Liver (tissue), 9 donors: ENCODE results near the gene DGCR2. TPM values are rescaled to one million over a fixed set of nuclear protein-coding genes. Genes with fewer than 3 reads are reported as not detected.

Experiments
- DNase-seq: peaks from one replicate; pipeline ENCODE4 v3.0.0-alpha.2; 2017; ENCODE audit warnings: low spot score
- H3K27ac ChIP-seq, 2 donors: one replicate each; pipeline ENCODE4 v1.7.0; 2013; ENCODE audit warnings: inconsistent platforms in 2 of 2, low read length in 2 of 2, control low read depth in 1 of 2, low read depth in 1 of 2, mild to moderate bottlenecking in 1 of 2
- H3K27me3 ChIP-seq, 4 donors: one replicate each; pipeline versions ENCODE4 v1.6.1 to v1.7.0; 2013; ENCODE audit warnings: low read length in 3 of 4, inconsistent platforms in 1 of 4, mild to moderate bottlenecking in 1 of 4, moderate library complexity in 1 of 4; ENCODE audit not compliant: control insufficient read depth in 4 of 4, insufficient read depth in 4 of 4
- H3K36me3 ChIP-seq, 4 donors: one replicate each; pipeline versions ENCODE4 v1.6.1 to v1.7.0; 2013; ENCODE audit warnings: low read length in 3 of 4, mild to moderate bottlenecking in 3 of 4, low read depth in 1 of 4, moderate library complexity in 1 of 4; ENCODE audit not compliant: control insufficient read depth in 4 of 4, insufficient read depth in 3 of 4
- H3K4me1 ChIP-seq, 4 donors: one replicate each; pipeline versions ENCODE4 v1.6.1 to v1.7.0; 2013; ENCODE audit warnings: low read length in 3 of 4, mild to moderate bottlenecking in 3 of 4, moderate library complexity in 1 of 4; ENCODE audit not compliant: control insufficient read depth in 4 of 4, insufficient read depth in 4 of 4
- H3K4me3 ChIP-seq, 3 donors: one replicate each; pipeline versions ENCODE4 v1.6.1 to v1.7.0; 2013; ENCODE audit warnings: low read length in 3 of 3, control low read depth in 1 of 3, low read depth in 1 of 3, mild to moderate bottlenecking in 1 of 3
- H3K9ac ChIP-seq, 2 donors: one replicate each; pipeline ENCODE4 v1.7.0; 2013; ENCODE audit warnings: low read length in 2 of 2, mild to moderate bottlenecking in 2 of 2, moderate library complexity in 2 of 2, control low read depth in 1 of 2, low read depth in 1 of 2
- H3K9me3 ChIP-seq, 4 donors: one replicate each; pipeline versions ENCODE4 v1.6.1 to v1.7.0; 2013; ENCODE audit warnings: low read length in 3 of 4; ENCODE audit not compliant: control insufficient read depth in 4 of 4
- ATF3 ChIP-seq: IDR thresholded peaks from 2 replicates; pipeline ENCODE4 v1.6.1; 2016; ENCODE audit warnings: antibody characterized with exemption
- CTCF ChIP-seq: fragments of 150-350 bp; IDR thresholded peaks from 2 replicates; pipeline ENCODE4 v1.5.1; 2017; ENCODE audit warnings: improper control_type of control experiment, low read depth, low read length; ENCODE audit not compliant: missing input control
- EGR1 ChIP-seq, 2 donors: IDR thresholded peaks; 2 replicates each; pipeline ENCODE4 v1.6.1; 2016 to 2018; ENCODE audit warnings: antibody characterized with exemption in 2 of 2, low read depth in 2 of 2
- FOXA1 ChIP-seq: IDR thresholded peaks from 2 replicates; pipeline ENCODE4 v1.6.1; 2016; ENCODE audit warnings: antibody characterized with exemption
- FOXA2 ChIP-seq: IDR thresholded peaks from 2 replicates; pipeline ENCODE4 v1.6.1; 2016; ENCODE audit warnings: antibody characterized with exemption
- GABPA ChIP-seq, 2 donors: IDR thresholded peaks in 1 of 2; conservative IDR thresholded peaks in 1 of 2; 2 replicates each; pipeline ENCODE4 v1.6.1; 2016; ENCODE audit warnings: antibody characterized with exemption in 2 of 2, mild to moderate bottlenecking in 1 of 2, moderate library complexity in 1 of 2
- HNF4A ChIP-seq, 2 donors: conservative IDR thresholded peaks; 2 replicates each; pipeline ENCODE4 v1.6.1; 2016; ENCODE audit warnings: antibody characterized with exemption in 2 of 2, mild to moderate bottlenecking in 2 of 2
- HNF4G ChIP-seq: IDR thresholded peaks from 2 replicates; pipeline ENCODE4 v1.6.1; 2016; ENCODE audit warnings: antibody characterized with exemption
- JUND ChIP-seq, 2 donors: IDR thresholded peaks; 2 replicates each; pipeline ENCODE4 v1.6.1; 2016; ENCODE audit warnings: antibody characterized with exemption in 2 of 2
- MAX ChIP-seq: IDR thresholded peaks from 2 replicates; pipeline ENCODE4 v1.6.1; 2016; ENCODE audit warnings: antibody characterized with exemption
- RAD21 ChIP-seq, 2 donors: IDR thresholded peaks; 2 replicates each; pipeline ENCODE4 v1.6.1; 2016; ENCODE audit warnings: antibody characterized with exemption in 2 of 2, mild to moderate bottlenecking in 2 of 2
- REST ChIP-seq: IDR thresholded peaks from 2 replicates; pipeline ENCODE4 v1.6.1; 2016; ENCODE audit warnings: antibody characterized with exemption, mild to moderate bottlenecking
- RXRA ChIP-seq, 2 donors: IDR thresholded peaks; 2 replicates each; pipeline ENCODE4 v1.6.1; 2017 to 2018; ENCODE audit warnings: antibody characterized with exemption in 2 of 2, mild to moderate bottlenecking in 1 of 2
- SP1 ChIP-seq: IDR thresholded peaks from 2 replicates; pipeline ENCODE4 v1.6.1; 2018; ENCODE audit warnings: antibody characterized with exemption, mild to moderate bottlenecking
- TAF1 ChIP-seq: conservative IDR thresholded peaks from 2 replicates; pipeline ENCODE4 v1.6.1; 2016; ENCODE audit warnings: antibody characterized with exemption, mild to moderate bottlenecking
- YY1 ChIP-seq: IDR thresholded peaks from 2 replicates; pipeline ENCODE4 v1.6.1; 2016; ENCODE audit warnings: antibody characterized with exemption, mild to moderate bottlenecking
- WGBS: extraction: QIAGEN DNeasy Blood & Tissue Kit; methylation state at CpG from one replicate; pipeline ENCODE4 v1.1.7; 2013; 5-methylcytosine and 5-hydroxymethylcytosine counted together
- polyA plus RNA-seq, 2 donors: library from polyadenylated mRNA; stranded (reverse) in 1 of 2; unstranded in 1 of 2; fragments of 200-250 nt in 1 of 2; fragments of >200 nt in 1 of 2; fragmentation: Nextera tagmentation in 1 of 2; extraction: Ambion mirVana in 1 of 2; gene quantifications; one replicate each; pipeline versions ENCODE4 v1.2.1 to v1.2.3, GENCODE V29; 2013 to 2015
- total RNA-seq, 2 donors: library from RNA; depleted of rRNA; stranded (reverse); fragments of >200 nt; gene quantifications; one replicate each; pipeline ENCODE4 v1.2.3, GENCODE V29; 2014
- donor health status: healthy.
- donor health status: healthy.
- donor health status: healthy.
- donor health status: healthy.
- donor health status: healthy.

The DGCR2 gene
- total and polyA plus RNA-seq, 4 donors, result 11.2 to 30.0 (median 21.1) TPM

GRCh38 chr22:19096555-19096954 lies 25.7 kb downstream of the DGCR2 start:
- WGBS, result 98% methylated on average over 1 of the region's 1 CpG
- Histone ChIP-seq H3K27me3 (no peaks in the 10 kb centered on the region), H3K27ac (no peak overlapping the region), H3K4me1 (peaks cover 0 to 4% (median 2%) of the 10 kb centered on the region in 4 donors), H3K36me3 (no peaks in the 10 kb centered on the region), H3K4me3 (no peak overlapping the region), H3K9ac (no peak overlapping the region), H3K9me3 (no peaks in the 10 kb centered on the region)
- TF ChIP-seq RXRA (IDR thresholded peaks at IDR 0.05) (no peak), SP1 (no peak), HNF4G (no peak), EGR1 (IDR thresholded peaks at IDR 0.05; ENCODE audit: low read depth in 2 of 2) (no peak), FOXA1 (no peak), RAD21 (IDR thresholded peaks at IDR 0.05) (no peak), REST (no peak)
- DNase-seq, result no peak

GRCh38 chr22:19094393-19094997 lies 27.7 kb downstream of the DGCR2 start:
- Histone ChIP-seq H3K9ac (no peak overlapping the region), H3K27me3 (no peaks in the 10 kb centered on the region), H3K36me3 (no peaks in the 10 kb centered on the region), H3K4me1 (peaks cover 0 to 4% (median 1%) of the 10 kb centered on the region in 4 donors), H3K9me3 (no peaks in the 10 kb centered on the region), H3K4me3 (no peak overlapping the region), H3K27ac (no peak overlapping the region)
- no peak for DNase-seq
- TF ChIP-seq TAF1, result no peak
- TF ChIP-seq FOXA2, result no peak
- TF ChIP-seq GABPA (IDR thresholded peaks at IDR 0.05 in 1 of 2, conservative IDR thresholded peaks at IDR 0.05 in 1 of 2), result no peak
- no peak for TF ChIP-seq YY1
- TF ChIP-seq JUND (IDR thresholded peaks at IDR 0.05), result no peak
- no peak for TF ChIP-seq ATF3
- WGBS, result 98% methylated on average over 4 of the region's 4 CpGs

- no peak for TF ChIP-seq CTCF
- no peak for TF ChIP-seq FOXA1
- TF ChIP-seq ATF3, result no peak
- no peak for TF ChIP-seq REST
- no peak for TF ChIP-seq MAX
- no peak for TF ChIP-seq GABPA (IDR thresholded peaks at IDR 0.05 in 1 of 2, conservative IDR thresholded peaks at IDR 0.05 in 1 of 2)
- no peak for TF ChIP-seq EGR1 (IDR thresholded peaks at IDR 0.05; ENCODE audit: low read depth in 2 of 2)
- TF ChIP-seq SP1, result no peak
- TF ChIP-seq HNF4A (conservative IDR thresholded peaks at IDR 0.05), result no peak
- no peak for TF ChIP-seq RXRA (IDR thresholded peaks at IDR 0.05)
- TF ChIP-seq YY1, result no peak
- TF ChIP-seq JUND (IDR thresholded peaks at IDR 0.05), result no peak
- TF ChIP-seq HNF4G, result no peak
- no peak for DNase-seq
- Histone ChIP-seq H3K27me3 (no peaks in the 10 kb centered on the region), H3K4me3 (no peak overlapping the region), H3K36me3 (peaks cover 0 to 7% (median 3%) of the 10 kb centered on the region in 4 donors), H3K9me3 (no peaks in the 10 kb centered on the region), H3K9ac (no peak overlapping the region), H3K27ac (no peak overlapping the region), H3K4me1 (peaks cover 0 to 2% (median 0%) of the 10 kb centered on the region in 4 donors)
- 97% methylated on average over 4 of the region's 4 CpGs for WGBS
Measured at GRCh38 chr22:19092725-19093124, 29.5 kb downstream of the DGCR2 start.
